Measurements from ENCODE around the gene PAQR3.

Gene PAQR3

GRCh38 chr4:78938868-78939666 is at the start of gene PAQR3:
TSS of gene PAQR3 (minus strand) at chr4:78939438. CDS start at chr4:78939224, 214 bp downstream.
- peak; percentile 84 for DNase-seq

- DNase-seq: no peak
Measured at GRCh38 chr4:78987683-78988082, 48.4 kb upstream of the PAQR3 start.

GRCh38 chr4:78984593-78984992 is 45.4 kb upstream of the PAQR3 start:
- peak; percentile 37 for DNase-seq

- no peak for DNase-seq
Measured at GRCh38 chr4:78975865-78976264, 36.6 kb upstream of the PAQR3 start.

- DNase-seq: no peak
Measured at GRCh38 chr4:78971776-78972175, 32.5 kb upstream of the PAQR3 start.

GRCh38 chr4:78971326-78971725 is 32.1 kb upstream of the PAQR3 start:
- DNase-seq: no peak

GRCh38 chr4:78962597-78963115 is 23.4 kb upstream of the PAQR3 start:
- DNase-seq: no peak

GRCh38 chr4:78960926-78961325 is 21.7 kb upstream of the PAQR3 start:
- no peak for DNase-seq

GRCh38 chr4:78956975-78957374 is 17.7 kb upstream of the PAQR3 start:
- no peak for DNase-seq

- DNase-seq: peak; percentile 57
Measured at GRCh38 chr4:78953769-78954666, 14.8 kb upstream of the PAQR3 start.

GRCh38 chr4:78953231-78953630 is 14.0 kb upstream of the PAQR3 start:
- no peak for DNase-seq

GRCh38 chr4:78951862-78952472 is 12.7 kb upstream of the PAQR3 start:
- peak; percentile 40 for DNase-seq

GRCh38 chr4:78949735-78950134 is 10.5 kb upstream of the PAQR3 start:
- no peak for DNase-seq

- DNase-seq: no peak
Measured at GRCh38 chr4:78945651-78946179, 6.5 kb upstream of the PAQR3 start.

- no peak for DNase-seq
Measured at GRCh38 chr4:78944381-78944780, 5.1 kb upstream of the PAQR3 start.

- no peak for DNase-seq
Measured at GRCh38 chr4:78940752-78941151, 1.5 kb upstream of the PAQR3 start.

GRCh38 chr4:78939667-78940008 is 400 bp upstream of the PAQR3 start:
- DNase-seq: no peak

GRCh38 chr4:78938474-78938867 is 767 bp downstream of the PAQR3 start:
- DNase-seq: no peak

- peak; percentile 57 for DNase-seq
Measured at GRCh38 chr4:78937837-78938236, 1.4 kb downstream of the PAQR3 start.

- DNase-seq: no peak
Measured at GRCh38 chr4:78936989-78937388, 2.2 kb downstream of the PAQR3 start.

GRCh38 chr4:78930016-78930629 is 9.1 kb downstream of the PAQR3 start:
- no peak for DNase-seq

- DNase-seq: no peak
Measured at GRCh38 chr4:78928835-78929234, 10.4 kb downstream of the PAQR3 start.

- no peak for DNase-seq
Measured at GRCh38 chr4:78926826-78927225, 12.4 kb downstream of the PAQR3 start.

Measured in COR-L47 (cell line).